Suppressor macrophage treated with lipopolysaccharide for 4 hours (primary cell): ENCODE results near the gene GJB3.

Experiments
- DNase-seq: peaks from one replicate; pipeline ENCODE4 v3.0.0-alpha.2; 2020

Gene GJB3

GRCh38 chr1:34827341-34827941 lies 46.4 kb downstream of the GJB3 start:
- no peak for DNase-seq

DNA sequence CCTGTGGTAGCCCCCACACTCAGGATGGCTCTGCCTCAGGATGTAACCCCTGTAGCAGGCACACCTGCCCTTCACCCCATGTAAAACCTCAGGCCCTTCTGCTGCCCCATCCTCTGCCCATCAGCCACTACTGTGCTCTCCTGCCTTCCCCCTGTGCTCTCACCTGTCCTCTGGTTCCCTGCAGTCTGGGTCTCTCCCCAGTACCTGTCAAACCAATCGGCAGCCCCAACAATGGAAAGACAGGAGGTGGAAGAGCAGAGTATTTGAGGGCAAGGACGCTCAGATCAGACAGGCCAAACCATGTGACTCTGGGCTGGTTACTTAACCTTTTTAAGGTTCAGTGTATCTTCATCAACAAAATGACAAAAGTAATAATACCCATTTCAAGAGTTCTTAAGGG lies 47.6 kb downstream of the GJB3 start:
- DNase-seq: no peak

GRCh38 chr1:34829250-34829649 lies 48.2 kb downstream of the GJB3 start:
- no peak for DNase-seq

GRCh38 chr1:34831721-34832246 lies 50.8 kb downstream of the GJB3 start:
- no peak for DNase-seq

- no peak for DNase-seq
Observed at GRCh38 chr1:34833711-34834110, 52.7 kb downstream of the GJB3 start.
